Hematopoietic multipotent progenitor cell treated with erythropoietin and hydrocortisone succinate and interleukin-3 and kit ligand, for 4 days (in vitro differentiated cells): ENCODE results near the gene CCDC9B.

Experiments
- DNase-seq: peaks from one replicate; pipeline ENCODE4 v3.0.0-alpha.2; 2015

Gene CCDC9B

DNA sequence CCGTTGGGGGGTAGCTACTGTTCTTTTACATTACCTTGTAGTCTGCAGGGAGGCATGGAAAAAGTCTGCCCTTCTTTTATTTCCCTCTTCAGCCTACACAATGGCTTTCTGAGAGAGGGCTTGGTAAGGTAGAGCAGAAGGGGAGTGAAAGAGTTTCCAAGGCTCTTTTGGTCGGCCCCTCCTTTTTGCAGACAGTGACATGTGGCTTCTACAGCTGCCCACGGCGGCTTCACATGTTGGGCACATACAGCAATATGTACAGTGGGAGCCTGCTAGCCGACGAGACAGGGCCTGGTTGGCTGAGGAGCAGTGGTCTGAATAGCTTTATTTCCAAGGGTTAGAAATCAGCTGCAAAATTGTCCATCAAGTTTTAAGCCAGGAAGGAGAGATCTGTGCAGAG lies 13.3 kb downstream of the CCDC9B start:
- DNase-seq = peak; percentile 56

DNA sequence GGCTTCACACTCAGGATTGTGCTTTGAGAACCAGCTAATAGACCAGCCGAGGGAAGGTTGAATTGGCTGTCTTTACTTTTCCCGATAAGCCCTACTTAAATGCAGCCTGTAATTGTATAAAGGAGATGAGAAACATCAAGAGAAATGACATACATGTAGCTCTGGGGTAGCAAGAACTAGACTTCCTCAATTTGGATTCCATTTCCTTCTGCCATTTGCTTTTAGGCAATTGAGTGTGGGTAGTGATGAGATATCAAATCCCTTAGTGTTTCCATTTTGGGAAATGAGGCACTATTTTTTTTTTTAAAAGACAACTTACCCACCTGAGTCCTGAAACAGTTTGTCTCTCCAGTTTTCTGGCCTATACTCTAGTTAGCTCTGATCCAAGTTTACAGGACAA lies 15.0 kb downstream of the CCDC9B start:
- DNase-seq = peak; percentile 45

DNA sequence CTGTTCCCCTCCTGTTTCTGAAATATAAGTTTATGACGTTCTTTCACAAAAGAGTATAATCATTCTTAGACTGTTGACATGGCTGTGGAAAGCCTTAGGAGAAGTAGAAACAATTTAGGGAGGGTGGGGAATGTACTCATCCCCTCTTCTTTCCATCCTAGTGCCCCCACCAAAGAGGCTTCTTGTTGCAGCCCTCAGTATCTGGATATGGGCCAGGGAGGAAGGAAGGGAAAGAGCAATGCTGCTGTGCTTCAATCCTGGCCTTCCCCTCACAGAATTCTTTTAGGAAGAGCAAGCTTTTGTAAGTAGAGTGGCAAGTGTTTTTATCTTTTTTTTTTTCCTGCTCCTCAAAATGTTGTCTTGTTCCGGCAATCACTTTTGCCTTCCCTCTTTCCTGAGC lies 15.6 kb downstream of the CCDC9B start:
- no peak for DNase-seq

DNA sequence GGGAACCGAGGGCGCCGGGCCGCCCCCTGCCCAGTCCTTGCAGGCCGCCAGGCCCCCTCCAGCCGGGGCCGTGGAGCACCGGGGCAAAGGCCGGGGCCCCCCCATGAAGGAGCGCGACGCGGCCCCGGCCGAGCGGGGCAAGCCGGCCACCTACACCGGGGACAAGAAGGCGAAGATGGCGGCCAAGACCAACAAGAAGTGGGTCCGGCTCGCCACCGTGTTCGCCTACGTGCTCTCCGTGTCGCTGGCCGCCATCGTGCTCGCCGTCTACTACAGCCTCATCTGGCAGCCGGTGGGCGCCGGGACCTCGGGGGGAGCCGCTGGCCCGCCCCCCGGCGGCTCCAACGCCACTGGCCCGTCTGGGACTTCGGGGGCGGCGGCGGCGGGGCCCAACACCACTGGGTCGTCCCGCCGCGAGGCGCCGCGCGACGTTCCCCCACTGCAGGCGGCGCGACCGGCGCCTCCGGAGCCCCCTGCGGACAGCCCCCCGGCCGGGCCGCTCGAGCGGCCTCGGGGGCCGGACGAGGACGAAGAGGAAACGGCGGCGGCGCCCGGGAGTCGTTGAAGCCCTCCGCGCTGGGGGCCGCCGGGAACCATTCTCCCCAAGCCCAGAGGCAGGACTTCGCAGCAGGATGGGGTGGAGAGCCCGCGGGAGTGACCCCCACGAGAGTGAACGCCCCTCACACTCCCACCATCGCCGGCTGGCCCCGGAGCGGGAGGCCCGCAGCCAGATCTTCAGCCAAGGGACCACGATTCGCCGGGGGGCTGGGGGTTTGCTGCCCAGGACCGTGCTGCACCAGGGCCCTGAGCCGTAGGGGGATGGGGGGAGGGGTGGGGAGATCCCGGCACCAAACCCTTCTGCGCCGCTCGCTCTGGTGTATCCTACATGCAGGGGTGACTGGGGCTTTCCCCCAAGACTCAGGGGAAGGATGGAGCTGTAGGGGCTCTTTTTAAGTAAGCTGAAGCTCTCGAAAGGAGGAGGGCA lies 16.5 kb downstream of the CCDC9B start:
- peak; percentile 54 for DNase-seq

DNA sequence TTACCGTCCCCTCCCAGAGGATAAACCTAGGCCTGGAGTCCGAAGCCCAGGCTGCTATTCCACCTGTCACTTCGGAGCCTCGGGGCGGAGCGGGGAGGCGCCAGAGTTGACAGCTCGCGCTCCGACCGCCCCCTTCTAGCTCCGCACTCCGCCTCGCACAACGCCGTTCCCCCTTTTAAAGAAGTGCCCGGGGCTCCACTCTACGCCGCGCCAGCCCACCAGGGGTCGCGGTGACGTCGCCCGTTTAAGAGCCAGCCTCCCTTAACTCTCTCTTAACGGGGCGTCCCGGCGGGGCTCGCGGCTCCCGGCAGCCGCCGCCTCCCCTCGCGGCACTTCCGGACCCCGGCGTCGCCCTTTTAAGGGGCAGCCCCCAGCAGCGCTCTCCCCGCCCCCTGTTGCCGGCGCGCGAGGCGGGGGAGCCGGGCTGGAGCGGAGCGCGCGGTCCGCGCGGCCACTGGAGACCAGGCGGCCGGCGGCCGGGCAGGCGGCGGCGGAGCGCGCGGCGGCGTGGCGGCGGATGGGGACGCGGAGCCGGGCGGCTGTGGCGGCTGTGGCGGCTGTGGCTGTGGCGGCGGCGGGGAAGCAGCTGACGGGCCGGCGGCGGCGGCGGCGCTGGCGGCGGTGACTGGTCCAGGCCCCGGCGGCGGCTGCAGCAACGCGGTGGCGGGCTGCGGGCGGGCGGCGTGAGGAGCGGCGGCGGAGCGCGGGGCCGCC lies 17.3 kb downstream of the CCDC9B start, which contains the start of gene INAFM2:
Gene INAFM2 (plus strand): TSS at position 454 of the 714 bp plus-strand sequence. CDS start 364 bp downstream, outside the sequence.
- peak; percentile 99 for DNase-seq

DNA sequence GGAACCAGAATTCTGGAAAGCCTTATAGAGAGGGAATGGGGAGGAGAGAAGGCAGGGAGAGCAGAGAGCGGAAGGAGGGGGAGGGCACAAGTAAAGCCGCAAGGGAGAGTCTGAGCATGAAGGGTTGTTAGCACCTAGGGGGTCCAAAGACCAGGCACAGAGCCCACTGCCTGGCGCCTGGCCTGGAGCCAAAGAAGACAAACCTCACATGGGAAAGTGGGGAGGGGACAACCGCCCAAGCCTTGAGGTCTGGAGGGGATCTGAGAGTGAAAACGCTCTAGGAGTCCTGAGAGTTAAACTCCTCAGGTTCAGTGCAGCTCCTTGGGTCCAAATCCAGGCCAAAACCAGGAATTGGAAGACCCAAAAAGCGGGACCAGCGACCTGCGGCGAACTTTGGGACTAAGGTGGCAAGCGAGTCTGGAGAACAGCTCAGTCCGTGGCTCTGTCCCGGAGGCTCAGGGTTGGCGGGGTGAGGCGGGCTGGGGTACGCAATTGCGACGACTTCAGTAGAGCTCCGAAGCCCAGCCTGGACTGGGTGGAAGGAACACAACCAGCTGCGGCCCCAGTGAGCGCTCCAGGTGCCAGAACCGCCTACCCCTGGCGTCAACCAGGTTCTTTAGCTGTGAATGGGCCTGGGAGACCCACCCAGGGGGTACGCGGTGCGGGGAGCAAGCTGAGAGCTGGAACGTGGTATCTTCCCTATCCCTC lies 18.1 kb downstream of the CCDC9B start:
- DNase-seq = no peak

DNA sequence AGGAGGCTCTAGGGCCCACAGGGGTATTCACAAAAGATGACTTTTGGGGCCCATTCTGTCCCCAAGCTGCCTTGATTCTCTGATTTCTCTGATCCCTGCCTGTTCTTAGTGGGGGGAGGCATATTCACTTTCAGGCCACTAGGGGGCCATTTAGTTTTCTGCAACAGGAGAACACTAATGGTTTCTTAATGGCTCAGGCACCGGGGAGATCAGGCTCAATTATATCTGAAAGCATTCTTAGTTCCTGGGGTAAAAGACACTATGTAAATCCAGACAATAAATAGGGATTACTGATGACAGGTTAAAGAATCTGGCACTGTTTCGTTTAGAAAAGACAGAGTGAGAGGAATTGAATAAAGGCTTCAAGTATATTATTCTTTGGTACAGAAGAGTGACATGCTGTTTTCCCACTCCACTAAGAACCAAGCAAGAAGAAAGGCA lies 19.8 kb downstream of the CCDC9B start:
- peak; percentile 93 for DNase-seq

DNA sequence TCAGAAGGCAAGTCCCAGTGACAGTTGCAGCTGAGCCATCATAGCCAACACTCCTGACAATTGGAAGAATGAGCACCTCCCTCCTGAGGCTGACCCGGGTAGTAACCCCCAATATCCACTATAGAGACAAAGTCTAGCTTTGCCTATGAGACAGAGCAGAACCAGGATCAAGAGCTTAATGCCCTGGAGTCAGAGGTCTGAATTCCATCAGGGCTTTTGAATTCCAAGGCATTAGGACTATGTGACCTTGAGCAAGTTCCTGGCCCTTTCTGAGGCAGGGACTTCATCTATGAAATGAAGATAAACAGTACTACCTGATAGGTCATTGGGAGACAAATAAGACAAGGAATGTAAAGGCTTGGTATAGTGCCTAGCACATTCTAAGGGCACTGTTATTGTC lies 20.3 kb downstream of the CCDC9B start:
- DNase-seq = no peak

DNA sequence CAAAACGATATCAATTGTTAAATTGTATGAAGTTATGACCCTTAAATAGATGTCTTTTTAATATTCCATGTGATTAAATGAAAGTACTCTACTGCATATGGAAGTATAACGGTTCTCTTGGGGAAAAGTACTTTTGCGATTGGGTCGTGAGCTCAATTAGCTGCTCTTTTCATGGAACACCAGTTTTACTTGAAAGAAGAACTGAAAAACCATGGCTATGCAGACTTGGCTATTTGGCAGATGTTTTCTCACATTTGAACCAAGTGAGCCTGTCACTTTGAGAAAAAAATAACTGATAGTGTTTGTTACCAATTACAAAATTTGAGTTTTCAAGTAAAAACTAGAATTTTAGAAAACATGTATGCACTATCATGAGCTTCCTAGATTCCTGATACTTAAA lies 23.2 kb downstream of the CCDC9B start:
- DNase-seq = no peak

DNA sequence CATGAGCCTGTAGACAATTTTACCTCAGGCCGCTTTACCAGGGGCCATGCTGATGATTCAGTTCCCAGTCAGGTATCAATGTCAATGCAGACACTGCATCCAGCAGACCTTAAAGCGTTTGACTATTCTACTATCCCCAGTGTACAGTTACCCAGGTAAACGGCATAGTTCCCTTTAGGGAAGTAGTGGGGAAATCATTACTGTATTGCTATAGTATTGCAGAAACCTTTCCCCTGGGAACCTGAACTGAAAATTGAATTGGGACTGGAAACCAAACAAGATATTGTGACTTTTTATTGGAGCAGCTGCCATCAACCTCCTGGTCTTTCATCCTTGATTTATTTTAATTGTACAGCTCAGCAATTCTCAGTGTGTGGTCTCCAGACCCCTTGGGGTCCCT lies 23.8 kb downstream of the CCDC9B start:
- DNase-seq = no peak

DNA sequence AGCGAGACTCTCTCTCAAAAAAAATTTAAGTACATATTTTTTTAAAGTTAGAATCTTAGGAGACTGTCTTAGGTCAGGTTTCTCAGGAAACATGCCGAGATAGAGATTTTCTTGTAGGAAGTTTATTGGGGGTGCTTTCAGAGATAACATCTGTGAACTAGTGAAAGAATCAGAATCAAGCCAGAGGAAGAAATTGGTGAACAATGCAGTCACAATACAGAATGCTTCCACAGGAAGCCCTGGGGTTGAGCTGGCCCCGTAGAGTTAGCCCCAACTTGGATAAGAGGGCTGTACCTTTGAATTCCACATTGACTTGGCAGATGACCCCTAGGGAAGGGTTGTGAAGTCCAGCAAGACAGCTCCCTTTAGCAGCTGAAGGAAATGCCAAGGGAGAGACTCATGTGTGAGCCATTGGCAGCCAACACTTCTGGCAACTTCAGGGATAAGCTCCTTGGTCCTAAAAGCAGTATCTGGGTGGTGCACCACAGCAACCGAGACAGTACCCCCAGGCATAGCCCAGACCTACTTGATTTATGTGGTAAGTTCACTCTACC lies 25.9 kb downstream of the CCDC9B start:
- DNase-seq = no peak

DNA sequence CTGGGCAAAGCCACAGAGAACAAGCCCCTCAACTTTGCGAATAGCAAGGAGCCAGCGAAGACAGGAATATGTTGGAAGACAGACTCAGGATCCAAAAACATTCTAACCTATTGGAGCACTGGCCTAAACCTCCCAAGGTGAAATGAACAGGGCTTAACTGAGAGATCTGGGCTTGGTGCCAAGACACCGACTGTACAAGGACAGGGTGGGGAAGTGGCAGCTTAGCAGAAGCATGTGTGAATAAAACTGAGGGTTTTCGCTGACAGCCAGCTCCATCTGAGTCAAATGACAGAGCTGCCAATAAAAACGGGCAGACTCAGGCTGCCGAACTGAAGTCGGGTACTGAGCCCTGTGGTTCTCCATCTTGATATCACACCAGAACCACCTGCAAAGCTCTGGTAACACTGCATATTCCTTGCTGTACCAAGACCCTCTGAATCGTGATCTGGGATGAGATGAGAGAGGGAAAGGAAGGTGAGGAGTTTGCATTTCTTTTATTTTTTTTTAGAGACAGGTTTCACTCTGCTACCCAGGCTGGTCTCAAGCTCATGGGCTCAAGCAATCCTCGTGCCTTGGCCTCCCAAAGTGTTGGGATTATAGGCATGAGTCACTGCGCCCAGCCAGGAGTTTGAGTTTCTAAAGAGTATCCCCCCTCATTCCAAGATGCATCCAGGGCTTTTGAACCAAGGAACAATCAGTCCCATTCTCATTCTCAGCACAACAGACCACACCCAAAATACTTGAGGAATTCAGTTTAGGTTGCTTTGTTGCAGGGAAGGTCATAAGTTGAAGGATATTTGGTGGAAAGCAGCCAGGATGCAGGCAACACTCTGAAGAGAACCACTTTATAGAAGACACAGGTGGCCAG lies 27.0 kb downstream of the CCDC9B start:
- peak; percentile 91 for DNase-seq

DNA sequence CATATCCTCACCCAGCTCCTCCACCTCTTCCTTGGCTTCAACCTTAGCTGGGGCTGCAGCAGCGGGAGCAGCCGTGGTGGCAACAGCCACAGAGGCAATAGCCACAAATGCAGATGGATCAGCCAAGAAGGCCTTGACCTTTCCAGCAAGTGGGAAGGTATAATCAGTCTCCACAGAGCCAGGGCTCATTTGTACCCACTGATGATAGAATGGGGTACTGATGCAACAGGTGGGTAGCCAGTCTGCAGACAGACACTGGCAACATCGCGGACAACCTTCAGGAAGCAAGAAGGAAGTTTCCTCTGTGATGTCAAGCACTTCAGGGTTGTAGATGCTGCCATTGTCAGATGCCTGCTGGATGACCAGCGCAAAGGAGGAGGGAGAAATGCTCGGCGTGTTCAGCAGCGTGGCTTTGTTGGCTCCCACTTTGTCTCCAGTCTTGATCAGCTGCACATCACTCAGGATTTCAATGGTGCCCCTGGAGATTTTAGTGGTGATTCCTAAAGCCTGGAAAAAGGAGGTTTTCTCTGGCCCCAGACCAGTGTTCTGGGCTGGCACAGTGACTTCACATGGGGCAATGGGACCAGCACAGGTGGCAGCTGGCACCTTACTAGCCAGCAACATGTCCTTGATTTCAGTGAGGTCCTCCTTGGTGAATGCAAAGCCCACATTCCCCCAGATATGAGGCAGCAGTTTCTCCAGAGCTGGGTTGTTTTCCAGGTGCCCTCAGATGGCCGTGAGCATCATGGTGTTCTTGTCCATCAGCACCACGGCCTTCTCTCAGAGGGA lies 28.2 kb downstream of the CCDC9B start:
- DNase-seq = no peak

DNA sequence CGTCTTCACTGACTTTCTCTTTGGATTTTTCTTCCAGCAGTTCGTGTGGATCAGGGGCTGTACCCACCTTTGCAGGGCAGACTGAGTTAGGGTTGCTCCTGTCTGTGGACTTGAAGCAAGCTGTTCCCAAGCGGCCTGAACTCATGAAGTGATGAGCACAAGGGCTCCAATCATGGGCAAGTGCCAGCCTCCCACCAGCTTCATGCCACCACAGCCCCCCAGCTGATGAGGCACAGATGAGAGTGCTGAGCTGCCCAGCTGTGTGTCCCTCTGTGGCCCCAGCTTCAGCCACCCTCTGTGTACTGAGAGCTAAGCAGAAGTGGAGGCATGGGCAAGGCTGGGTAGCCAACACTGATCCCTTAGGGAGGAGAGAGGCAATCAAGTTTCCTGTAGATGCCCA lies 29.7 kb downstream of the CCDC9B start:
- DNase-seq = no peak

DNA sequence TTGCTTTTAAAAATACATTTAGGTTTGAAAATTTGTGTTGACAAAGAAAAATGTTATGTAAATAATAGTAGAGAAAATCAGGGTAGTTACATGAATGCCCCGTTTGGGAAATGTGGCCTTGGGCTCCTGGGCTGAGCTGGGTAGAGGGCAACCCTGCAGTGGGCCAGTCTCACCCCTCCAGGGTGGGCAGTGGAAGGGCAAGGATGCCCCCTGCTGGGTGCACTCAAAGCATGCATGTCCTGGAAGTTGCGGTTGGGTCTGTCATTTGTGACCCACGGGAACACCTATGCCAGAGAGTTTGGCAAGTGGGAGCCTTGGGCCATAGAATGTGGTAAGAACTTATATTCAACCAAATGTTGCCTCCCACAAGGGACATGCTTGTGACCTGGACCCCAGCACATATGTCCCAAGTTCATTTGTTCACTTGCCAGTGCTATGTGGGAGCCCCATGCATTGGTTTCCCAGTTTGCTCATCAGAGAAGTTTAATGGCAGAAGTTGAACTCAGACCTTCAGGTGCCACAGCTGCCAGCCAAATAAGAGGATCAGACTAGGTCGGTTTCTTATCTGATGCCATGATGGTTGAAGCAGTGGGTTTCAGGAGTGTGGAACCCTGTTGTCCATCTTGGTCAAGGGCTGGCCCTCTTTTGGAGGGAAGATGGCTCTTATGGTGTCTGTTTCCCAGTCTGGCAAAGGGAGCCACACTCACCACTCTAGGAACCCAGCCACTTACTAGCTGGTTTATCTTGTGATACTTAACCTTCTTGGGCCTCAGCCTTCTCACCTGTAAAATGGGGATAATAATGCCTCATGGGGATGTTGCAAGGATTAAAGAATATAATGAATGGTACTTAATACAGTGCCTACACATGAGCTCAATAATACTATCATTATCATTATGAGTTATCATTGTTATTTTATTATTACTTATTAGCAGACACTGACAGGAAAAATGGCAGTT lies 30.5 kb downstream of the CCDC9B start:
- peak; percentile 89 for DNase-seq

DNA sequence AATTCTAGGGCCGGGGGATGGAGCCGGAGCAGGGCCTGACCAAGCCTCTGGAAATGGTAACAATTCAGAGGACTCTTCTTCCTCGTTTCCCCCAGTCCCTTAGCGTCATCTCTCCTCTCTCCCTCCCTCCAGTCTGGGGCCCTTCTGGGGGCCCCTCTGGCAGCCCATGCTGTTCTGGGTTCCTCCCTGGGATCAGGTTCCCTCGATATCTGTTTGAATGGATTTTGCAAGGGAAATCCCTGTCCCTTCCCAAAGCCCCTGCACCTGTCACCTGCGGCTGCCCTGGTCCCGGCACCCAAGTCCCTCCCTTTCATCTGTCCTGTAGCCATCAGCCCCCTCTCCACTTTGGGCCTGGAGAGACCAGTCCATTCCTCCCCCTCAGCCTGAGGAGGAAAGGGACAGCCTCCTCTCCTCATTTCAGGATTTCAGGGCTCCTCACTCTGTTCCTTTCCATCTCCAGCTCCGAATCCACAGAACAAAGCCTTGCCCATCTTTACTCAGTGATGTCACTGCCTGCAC lies 31.3 kb downstream of the CCDC9B start:
- no peak for DNase-seq

DNA sequence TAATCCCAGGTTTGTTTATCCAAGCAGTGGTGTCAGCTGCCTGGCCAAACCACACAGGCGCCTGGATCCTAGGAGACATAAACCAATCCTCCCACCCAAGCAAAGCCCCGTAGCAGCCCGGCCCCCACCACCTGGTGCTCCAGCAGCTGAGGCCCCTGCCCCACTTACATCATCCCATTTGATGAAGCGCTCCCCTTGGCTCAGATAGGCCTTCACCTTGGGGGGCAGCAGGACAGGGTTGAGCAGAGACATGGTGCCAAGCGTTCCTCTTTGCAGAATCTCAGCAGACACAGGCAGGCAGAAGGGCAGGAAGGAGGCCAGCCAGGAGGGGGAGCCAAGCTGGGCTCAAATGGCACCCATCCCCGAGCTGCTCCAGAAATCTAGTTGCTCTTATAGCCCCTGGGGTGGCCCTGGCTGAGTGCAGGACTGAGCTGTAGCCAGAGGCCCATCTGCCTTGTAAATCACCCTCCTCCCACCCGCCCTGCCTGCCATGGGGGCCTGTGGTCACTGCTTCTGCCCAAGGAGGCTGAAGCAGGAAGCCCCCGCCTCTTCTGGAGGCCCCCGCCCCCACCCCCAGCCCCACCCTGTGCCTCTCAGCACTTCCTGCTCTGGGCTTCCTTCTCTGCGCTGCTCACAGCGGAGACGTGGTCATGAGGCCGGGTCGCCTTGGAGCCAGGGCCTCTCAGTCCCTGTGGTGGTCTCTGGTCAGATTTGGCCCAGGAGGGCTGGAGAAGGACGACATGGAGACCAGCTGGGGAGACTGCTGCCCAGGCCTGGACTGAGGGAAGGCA lies 33.1 kb downstream of the CCDC9B start, which contains the start of gene PLCB2:
Gene PLCB2 (minus strand): TSS at position 515 of the 791 bp plus-strand sequence. CDS start 263 bp downstream, at position 252.
- peak; percentile 92 for DNase-seq

DNA sequence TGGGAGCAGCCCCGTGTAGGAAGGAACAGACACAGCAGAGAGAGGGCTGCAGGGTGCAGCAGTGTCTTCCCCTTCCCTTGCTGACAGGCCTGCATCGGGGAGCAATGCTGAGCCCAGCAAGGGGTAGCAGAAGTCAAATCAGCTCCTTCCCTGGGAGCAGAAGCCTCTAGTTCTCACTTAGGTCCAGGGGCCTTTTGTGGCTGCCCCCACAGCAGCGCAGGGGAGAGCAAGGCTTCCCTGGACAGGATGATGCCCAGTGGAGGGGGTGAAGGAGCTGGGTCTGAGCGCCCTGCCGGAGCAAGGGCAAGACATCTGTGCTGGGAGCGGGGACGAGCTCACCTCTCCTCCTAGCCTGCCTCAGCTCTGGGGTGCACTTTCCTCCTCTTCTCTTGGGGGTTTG lies 33.8 kb downstream of the CCDC9B start:
- peak; percentile 46 for DNase-seq
